Measurements from ENCODE around the gene RAB26. TPM values are rescaled to one million over a fixed set of nuclear protein-coding genes. Genes with fewer than 3 reads are reported as not detected.
"Not testable (repeated sequence)": the region's sequence is repeated elsewhere in the genome, so short reads cannot be mapped to it uniquely, and the experiment has no call there.

RAB26 gene
- total RNA-seq: 0.46 and 1.1 TPM in 2 replicates

- no peak for DNase-seq (ENCODE audit: low read depth, low spot score)
Observed at GRCh38 chr16:2147981-2148671, at the start of gene RAB26. RAB26 (plus strand) TSS chr16:2148625; CDS start chr16:2148784, 159 bp downstream.

- DNase-seq (ENCODE audit: low read depth, low spot score): not testable (repeated sequence)
Observed at GRCh38 chr16:2101581-2101980, 46.8 kb upstream of the RAB26 start.

GRCh38 chr16:2102471-2102870, 46.0 kb upstream of the RAB26 start:
- no peak for DNase-seq (ENCODE audit: low read depth, low spot score)

GRCh38 chr16:2104464-2104863, 44.0 kb upstream of the RAB26 start:
- DNase-seq (ENCODE audit: low read depth, low spot score): not testable (repeated sequence)

GRCh38 chr16:2105291-2105690, 43.1 kb upstream of the RAB26 start:
- DNase-seq (ENCODE audit: low read depth, low spot score): not testable (repeated sequence)

GRCh38 chr16:2105769-2106168, 42.7 kb upstream of the RAB26 start:
- not testable (repeated sequence) for DNase-seq (ENCODE audit: low read depth, low spot score)

- DNase-seq (ENCODE audit: low read depth, low spot score): not testable (repeated sequence)
Observed at GRCh38 chr16:2106211-2106610, 42.2 kb upstream of the RAB26 start.

GRCh38 chr16:2107121-2107790, 41.2 kb upstream of the RAB26 start:
- DNase-seq (ENCODE audit: low read depth, low spot score): not testable (repeated sequence)

GRCh38 chr16:2107791-2108125, 40.7 kb upstream of the RAB26 start:
- not testable (repeated sequence) for DNase-seq (ENCODE audit: low read depth, low spot score)

GRCh38 chr16:2108446-2109270, 39.8 kb upstream of the RAB26 start:
- not testable (repeated sequence) for DNase-seq (ENCODE audit: low read depth, low spot score)

GRCh38 chr16:2109271-2109580, 39.2 kb upstream of the RAB26 start:
- not testable (repeated sequence) for DNase-seq (ENCODE audit: low read depth, low spot score)

- not testable (repeated sequence) for DNase-seq (ENCODE audit: low read depth, low spot score)
Observed at GRCh38 chr16:2109872-2110271, 38.6 kb upstream of the RAB26 start.

- not testable (repeated sequence) for DNase-seq (ENCODE audit: low read depth, low spot score)
Observed at GRCh38 chr16:2110332-2111008, 38.0 kb upstream of the RAB26 start.

GRCh38 chr16:2111009-2111353, 37.4 kb upstream of the RAB26 start:
- DNase-seq (ENCODE audit: low read depth, low spot score): not testable (repeated sequence)

- DNase-seq (ENCODE audit: low read depth, low spot score): not testable (repeated sequence)
Observed at GRCh38 chr16:2111412-2112335, 36.8 kb upstream of the RAB26 start.

- DNase-seq (ENCODE audit: low read depth, low spot score): not testable (repeated sequence)
Observed at GRCh38 chr16:2112539-2113106, 35.8 kb upstream of the RAB26 start.

GRCh38 chr16:2114225-2114624, 34.2 kb upstream of the RAB26 start:
- DNase-seq (ENCODE audit: low read depth, low spot score): not testable (repeated sequence)

- DNase-seq (ENCODE audit: low read depth, low spot score): not testable (repeated sequence)
Observed at GRCh38 chr16:2114885-2115590, 33.4 kb upstream of the RAB26 start.

- DNase-seq (ENCODE audit: low read depth, low spot score): no peak
Observed at GRCh38 chr16:2115591-2115973, 32.8 kb upstream of the RAB26 start.

- DNase-seq (ENCODE audit: low read depth, low spot score): not testable (repeated sequence)
Observed at GRCh38 chr16:2116428-2116827, 32.0 kb upstream of the RAB26 start.

All from pulmonary artery endothelial cell (primary cell).